K562 (cell line): ENCODE results near the gene ZNF709. TPM values are rescaled to one million over a fixed set of nuclear protein-coding genes. Genes with fewer than 3 reads are reported as not detected.
A peak's percentile ranks its signal among the peaks of the same experiment; 100 is the strongest.

Experiments
- BMI1 ChIP-seq: fragments of 150-350 bp; IDR thresholded peaks from 2 replicates; pipeline ENCODE4 v1.6.1; 2014; ENCODE audit warnings: low read length
- BRCA1 ChIP-seq, 2 experiments: fragments of 450-650 bp in 1 of 2; sonication (generic) in 1 of 2; formaldehyde crosslinking in 1 of 2; IDR thresholded peaks; 2 replicates each; pipeline versions ENCODE4 v1.5.0 to v1.6.1; 2017 to 2020; ENCODE audit warnings: mild to moderate bottlenecking in 1 of 2, missing genetic modification reagents in 1 of 2
- CHD4 ChIP-seq: fragments of 200-600 bp; sonication (generic); IDR thresholded peaks from 3 replicates; pipeline ENCODE4 v1.6.1; 2012; ENCODE audit warnings: low read depth, mild to moderate bottlenecking, mixed read lengths, low read length, inconsistent platforms; ENCODE audit not compliant: insufficient read depth, insufficient replicate concordance, poor library complexity, severe bottlenecking
- CXXC5 ChIP-seq: fragments of 250-450 bp; sonication (Bioruptor Pico); IDR thresholded peaks from 2 replicates; pipeline ENCODE4 v1.8.0; 2022; ENCODE audit warnings: inconsistent platforms, mild to moderate bottlenecking, moderate library complexity
- DDX20 ChIP-seq: fragments of 450-650 bp; IDR thresholded peaks from 2 replicates; pipeline ENCODE4 v1.6.1; 2016; ENCODE audit warnings: missing genetic modification characterization, low read depth, mild to moderate bottlenecking, missing compliant biosample characterization, moderate library complexity
- FOXA3 ChIP-seq, 2 experiments: fragments of 450-650 bp in 1 of 2; sonication (generic) in 1 of 2; formaldehyde crosslinking; IDR thresholded peaks in 1 of 2; conservative IDR thresholded peaks in 1 of 2; 2 replicates each; pipeline versions ENCODE4 v1.4.0 to v1.8.0; 2020 to 2022; ENCODE audit warnings: mild to moderate bottlenecking in 2 of 2, missing genetic modification reagents in 1 of 2
- GTF2A2 ChIP-seq: IDR thresholded peaks from 2 replicates; pipeline ENCODE4 v1.6.1; 2016; ENCODE audit warnings: mild to moderate bottlenecking, missing genetic modification characterization, missing compliant biosample characterization
- HCFC1 ChIP-seq: IDR thresholded peaks from 2 replicates; pipeline ENCODE4 v1.6.1; 2012; ENCODE audit warnings: low read depth, low read length, improper control_type of control experiment
- HLTF ChIP-seq: fragments of 450-650 bp; IDR thresholded peaks from 2 replicates; pipeline ENCODE4 v1.6.1; 2016
- MCM5 ChIP-seq: fragments of 450-650 bp; IDR thresholded peaks from 2 replicates; pipeline ENCODE4 v1.6.1; 2016; ENCODE audit warnings: low read depth
- NCOA2 ChIP-seq, 2 experiments: fragments of 450-650 bp; IDR thresholded peaks; 2 replicates each; pipeline ENCODE4 v1.6.1; 2018; ENCODE audit warnings: mild to moderate bottlenecking in 2 of 2, moderate library complexity in 1 of 2; ENCODE audit not compliant: partially characterized antibody in 2 of 2
- NFRKB ChIP-seq: fragments of 450-650 bp; IDR thresholded peaks from 2 replicates; pipeline ENCODE4 v1.6.1; 2016; ENCODE audit warnings: low read depth
- PYGO2 ChIP-seq: fragments of 450-650 bp; IDR thresholded peaks from 2 replicates; pipeline ENCODE4 v1.6.1; 2016; ENCODE audit warnings: mild to moderate bottlenecking, missing genetic modification characterization, moderate library complexity, missing compliant biosample characterization
- RAD51 ChIP-seq: fragments of 450-650 bp; IDR thresholded peaks from 2 replicates; pipeline ENCODE4 v1.7.1; 2016; ENCODE audit warnings: low read depth, mild to moderate bottlenecking, borderline replicate concordance
- RB1 ChIP-seq: fragments of 450-650 bp; IDR thresholded peaks from 2 replicates; pipeline ENCODE4 v1.6.1; 2017; ENCODE audit warnings: low read depth, mild to moderate bottlenecking
- RHOXF2B ChIP-seq: fragments of 250-450 bp; sonication (Bioruptor Pico); conservative IDR thresholded peaks from 2 replicates; pipeline ENCODE4 v1.5.1; 2021
- STAT5B ChIP-seq: fragments of 250-450 bp; sonication (Bioruptor Pico); IDR thresholded peaks from 2 replicates; pipeline ENCODE4 v1.8.0; 2021; ENCODE audit warnings: mild to moderate bottlenecking, inconsistent platforms
- TAF1 ChIP-seq: IDR thresholded peaks from 2 replicates; pipeline ENCODE4 v1.6.1; 2011; ENCODE audit warnings: mild to moderate bottlenecking, low read length, moderate library complexity; ENCODE audit not compliant: insufficient read depth, control insufficient read depth, severe bottlenecking; ENCODE audit errors: extremely low read depth
- TRIM28 ChIP-seq: fragments of 450-650 bp; IDR thresholded peaks from 2 replicates; pipeline ENCODE4 v1.6.1; 2017
- ZNF12 ChIP-seq: sonication (generic); formaldehyde crosslinking; IDR thresholded peaks from 2 replicates; pipeline ENCODE4 v1.4.0; 2020; ENCODE audit warnings: mild to moderate bottlenecking, missing genetic modification reagents
- ZNF124 ChIP-seq: sonication (generic); formaldehyde crosslinking; IDR thresholded peaks from 2 replicates; pipeline ENCODE4 v1.8.1; 2022; ENCODE audit warnings: missing genetic modification reagents
- ZNF184 ChIP-seq: sonication (generic); formaldehyde crosslinking; IDR thresholded peaks from 2 replicates; pipeline ENCODE4 v1.5.0; 2020; ENCODE audit warnings: missing genetic modification reagents
- ZNF24 ChIP-seq: fragments of 450-650 bp; IDR thresholded peaks from 2 replicates; pipeline ENCODE4 v1.6.1; 2016
- ZNF561 ChIP-seq: fragments of 450-650 bp; formaldehyde crosslinking; conservative IDR thresholded peaks from 2 replicates; pipeline ENCODE4 v1.4.0; 2020; ENCODE audit warnings: mild to moderate bottlenecking, moderate library complexity
- ZZZ3 ChIP-seq: fragments of 450-650 bp; IDR thresholded peaks from 2 replicates; pipeline ENCODE4 v1.6.1; 2016; ENCODE audit warnings: antibody characterized with exemption, mild to moderate bottlenecking, moderate library complexity
- polyA plus RNA-seq, 8 experiments: library from polyadenylated mRNA; depleted of rRNA in 4 of 8; stranded (reverse) in 5 of 8; unstranded in 3 of 8; fragments of >200 nt; fragmentation: Nextera tagmentation in 2 of 8; fragmentation: Illumina TruSeq in 1 of 8; extraction: Ambion mirVana in 2 of 8; extraction: Trizol in 1 of 8; gene quantifications; 2 replicates each; pipeline versions ENCODE4 v1.2.1 to v1.2.3, GENCODE V29; 2011 to 2014; ENCODE audit warnings: inconsistent platforms in 1 of 8, missing spikeins in 1 of 8
- total RNA-seq, 7 experiments: library from RNA; depleted of rRNA in 6 of 7; stranded (reverse); fragments of >200 nt in 6 of 7; fragmentation: Illumina TruSeq in 2 of 7; extraction: Trizol in 2 of 7; gene quantifications; 2 replicates each; pipeline versions ENCODE4 v1.2.1 to v1.2.3, GENCODE V29; 2011 to 2021; ENCODE audit warnings: low replicate concordance in 1 of 7
- TF ChIP-seq, protein P1 (sequence below), 2 experiments: fragments of 150-350 bp in 1 of 2; IDR thresholded peaks; 2 replicates each; pipeline ENCODE4 v1.6.1; 2012 to 2016; ENCODE audit warnings: low read depth in 2 of 2, low read length in 2 of 2, mild to moderate bottlenecking in 1 of 2, moderate library complexity in 1 of 2
- TF ChIP-seq, protein P2 (sequence below): fragments of 450-650 bp; IDR thresholded peaks from one replicate; pipeline ENCODE4 v1.6.1; 2018; ENCODE audit warnings: mild to moderate bottlenecking, moderate library complexity; ENCODE audit not compliant: partially characterized antibody

ZNF709 gene
- total and polyA plus RNA-seq, 9 of the 15 experiments (the other 6 are each of a cell fraction or from before 2014, with no cell fraction given), result 0.07 to 0.69 (median 0.18) TPM

DNA sequence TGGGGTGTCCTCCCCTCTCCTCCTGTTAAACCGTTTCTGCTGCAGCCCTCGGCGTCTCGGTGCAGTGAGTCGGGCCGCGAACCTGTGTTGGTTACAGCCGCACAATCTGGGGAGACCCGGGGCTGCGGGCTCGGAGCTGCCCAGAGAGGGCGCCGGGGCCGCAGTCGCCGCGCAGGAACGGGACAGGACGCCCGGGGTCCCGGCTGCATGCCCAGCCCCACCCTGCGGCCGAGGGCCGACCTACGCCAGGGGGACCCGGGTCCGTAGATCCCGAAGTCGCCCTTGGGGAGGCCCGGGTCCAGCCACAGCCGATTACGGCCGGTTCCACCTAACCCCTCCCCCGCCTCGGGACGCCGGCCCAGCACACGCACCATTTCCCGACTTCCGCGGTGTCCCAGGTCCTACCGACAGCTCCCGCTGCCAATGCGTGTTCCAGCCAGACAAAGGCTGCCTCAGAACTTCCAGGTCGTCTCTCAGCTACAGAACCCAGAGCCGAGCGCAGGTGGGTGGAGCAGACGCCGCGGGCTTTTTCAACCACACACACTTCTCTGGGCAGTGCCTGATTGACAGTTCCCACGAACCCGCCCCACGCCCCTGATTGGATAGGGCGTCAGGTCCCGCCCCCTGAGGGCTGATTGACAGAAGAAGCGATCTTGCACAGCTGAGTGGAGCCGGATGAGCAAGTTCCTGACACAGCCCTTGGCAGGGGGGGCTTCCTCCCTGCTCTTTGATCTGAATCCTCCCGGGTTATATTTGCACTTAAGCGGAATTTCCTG, 43.9 kb downstream of the ZNF709 start, which contains the start of gene ZNF443 (continued):
- TF ChIP-seq CHD4 (no peak), GTF2A2 (tag) (no peak), BRCA1 (IDR thresholded peaks at IDR 0.05) (no peak), BRCA1 (CRISPR knock-in tag; IDR thresholded peaks at IDR 0.05) (no peak), RAD51 (no peak), CXXC5 (CRISPR knock-in tag) (peak; percentile 60), HCFC1 (no peak), ZNF561 (CRISPR knock-in tag) (no peak), ZNF12 (CRISPR knock-in tag) (no peak), DDX20 (tag) (no peak), STAT5B (no peak), ZNF24 (no peak), BMI1 (no peak), NCOA2 (IDR thresholded peaks at IDR 0.05; ENCODE audit: partially characterized antibody in 2 of 2) (no peak), RB1 (no peak), ZZZ3 (no peak), ZNF184 (no peak), TRIM28 (no peak), ZNF124 (CRISPR knock-in tag) (no peak), FOXA3 (CRISPR knock-in tag; conservative IDR thresholded peaks at IDR 0.05 in 1 of 2, IDR thresholded peaks at IDR 0.05 in 1 of 2) (no peak), TAF1 (peak; percentile 46), MCM5 (no peak), NFRKB (no peak), RHOXF2B (CRISPR knock-in tag) (no peak), PYGO2 (no peak), HLTF (no peak)
- TF ChIP-seq, protein P1, sequence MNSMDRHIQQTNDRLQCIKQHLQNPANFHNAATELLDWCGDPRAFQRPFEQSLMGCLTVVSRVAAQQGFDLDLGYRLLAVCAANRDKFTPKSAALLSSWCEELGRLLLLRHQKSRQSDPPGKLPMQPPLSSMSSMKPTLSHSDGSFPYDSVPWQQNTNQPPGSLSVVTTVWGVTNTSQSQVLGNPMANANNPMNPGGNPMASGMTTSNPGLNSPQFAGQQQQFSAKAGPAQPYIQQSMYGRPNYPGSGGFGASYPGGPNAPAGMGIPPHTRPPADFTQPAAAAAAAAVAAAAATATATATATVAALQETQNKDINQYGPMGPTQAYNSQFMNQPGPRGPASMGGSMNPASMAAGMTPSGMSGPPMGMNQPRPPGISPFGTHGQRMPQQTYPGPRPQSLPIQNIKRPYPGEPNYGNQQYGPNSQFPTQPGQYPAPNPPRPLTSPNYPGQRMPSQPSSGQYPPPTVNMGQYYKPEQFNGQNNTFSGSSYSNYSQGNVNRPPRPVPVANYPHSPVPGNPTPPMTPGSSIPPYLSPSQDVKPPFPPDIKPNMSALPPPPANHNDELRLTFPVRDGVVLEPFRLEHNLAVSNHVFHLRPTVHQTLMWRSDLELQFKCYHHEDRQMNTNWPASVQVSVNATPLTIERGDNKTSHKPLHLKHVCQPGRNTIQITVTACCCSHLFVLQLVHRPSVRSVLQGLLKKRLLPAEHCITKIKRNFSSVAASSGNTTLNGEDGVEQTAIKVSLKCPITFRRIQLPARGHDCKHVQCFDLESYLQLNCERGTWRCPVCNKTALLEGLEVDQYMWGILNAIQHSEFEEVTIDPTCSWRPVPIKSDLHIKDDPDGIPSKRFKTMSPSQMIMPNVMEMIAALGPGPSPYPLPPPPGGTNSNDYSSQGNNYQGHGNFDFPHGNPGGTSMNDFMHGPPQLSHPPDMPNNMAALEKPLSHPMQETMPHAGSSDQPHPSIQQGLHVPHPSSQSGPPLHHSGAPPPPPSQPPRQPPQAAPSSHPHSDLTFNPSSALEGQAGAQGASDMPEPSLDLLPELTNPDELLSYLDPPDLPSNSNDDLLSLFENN (IDR thresholded peaks at IDR 0.05; ENCODE audit: low read depth in 2 of 2, low read length in 2 of 2), result no peak
- TF ChIP-seq, protein P2, sequence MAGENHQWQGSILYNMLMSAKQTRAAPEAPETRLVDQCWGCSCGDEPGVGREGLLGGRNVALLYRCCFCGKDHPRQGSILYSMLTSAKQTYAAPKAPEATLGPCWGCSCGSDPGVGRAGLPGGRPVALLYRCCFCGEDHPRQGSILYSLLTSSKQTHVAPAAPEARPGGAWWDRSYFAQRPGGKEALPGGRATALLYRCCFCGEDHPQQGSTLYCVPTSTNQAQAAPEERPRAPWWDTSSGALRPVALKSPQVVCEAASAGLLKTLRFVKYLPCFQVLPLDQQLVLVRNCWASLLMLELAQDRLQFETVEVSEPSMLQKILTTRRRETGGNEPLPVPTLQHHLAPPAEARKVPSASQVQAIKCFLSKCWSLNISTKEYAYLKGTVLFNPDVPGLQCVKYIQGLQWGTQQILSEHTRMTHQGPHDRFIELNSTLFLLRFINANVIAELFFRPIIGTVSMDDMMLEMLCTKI, result no peak
